Activated CD8-positive, alpha-beta T cell treated with anti-CD3 and anti-CD28 coated beads for 36 hours (primary cell): ENCODE results near the gene ATP9B. TPM values are rescaled to one million over a fixed set of nuclear protein-coding genes. Genes with fewer than 3 reads are reported as not detected.

ENCODE experiments used
- ATAC-seq: fragments of 200-7000 bp; cut with Tn5 transposase; one replicate; pipeline ENCODE4 v1.10.0; 2021; ENCODE audit warnings: mild to moderate bottlenecking, moderate library complexity
- CTCF ChIA-PET: fragments of 350-600 bp; sonication (Branson Sonifier 250); formaldehyde crosslinking; loops from one replicate; lab custom pipeline; 2021; ENCODE audit warnings: antibody characterized with exemption; lab: Charles Lee
- POLR2A ChIA-PET: fragments of 350-600 bp; sonication (Branson Sonifier 250); formaldehyde crosslinking; loops from one replicate; lab custom pipeline; 2021; ENCODE audit warnings: antibody characterized with exemption; lab: Charles Lee
- DNase-seq: peaks from one replicate; pipeline ENCODE4 v3.0.0-alpha.2; 2020
- H3K27ac Mint-ChIP-seq: one replicate; pipeline ENCODE4 v1.8.0; 2021; ENCODE audit warnings: mild to moderate bottlenecking, mixed read lengths
- H3K27me3 Mint-ChIP-seq: one replicate; pipeline ENCODE4 v1.8.0; 2021; ENCODE audit warnings: mixed read lengths
- H3K36me3 Mint-ChIP-seq: one replicate; pipeline ENCODE4 v1.8.0; 2021; ENCODE audit warnings: low read depth, mixed read lengths
- H3K4me1 Mint-ChIP-seq: one replicate; pipeline ENCODE4 v1.8.0; 2021; ENCODE audit warnings: low read depth, mixed read lengths
- H3K4me3 Mint-ChIP-seq: one replicate; pipeline ENCODE4 v1.8.0; 2021; ENCODE audit warnings: mild to moderate bottlenecking, moderate library complexity, mixed read lengths
- H3K9me3 Mint-ChIP-seq: one replicate; pipeline ENCODE4 v1.8.0; 2021; ENCODE audit warnings: mixed read lengths
- CTCF ChIP-seq: fragments of 200-600 bp; IDR thresholded peaks from one replicate; pipeline ENCODE4 v1.8.0; 2022; ENCODE audit warnings: antibody characterized with exemption, mild to moderate bottlenecking
- intact Hi-C: fragments of 100-400 bp; cut with micrococcal nuclease; formaldehyde crosslinking; loops from one replicate; pipeline ENCODE4 v1.10.0; 2022
- total RNA-seq, 2 experiments: library from RNA; stranded (reverse); gene quantifications; one replicate each; pipeline ENCODE4 v1.2.3, GENCODE V29; 2021

ATP9B gene
- total RNA-seq, 2 experiments from 2014 or later: 18.9 to 21.1 TPM

DNA sequence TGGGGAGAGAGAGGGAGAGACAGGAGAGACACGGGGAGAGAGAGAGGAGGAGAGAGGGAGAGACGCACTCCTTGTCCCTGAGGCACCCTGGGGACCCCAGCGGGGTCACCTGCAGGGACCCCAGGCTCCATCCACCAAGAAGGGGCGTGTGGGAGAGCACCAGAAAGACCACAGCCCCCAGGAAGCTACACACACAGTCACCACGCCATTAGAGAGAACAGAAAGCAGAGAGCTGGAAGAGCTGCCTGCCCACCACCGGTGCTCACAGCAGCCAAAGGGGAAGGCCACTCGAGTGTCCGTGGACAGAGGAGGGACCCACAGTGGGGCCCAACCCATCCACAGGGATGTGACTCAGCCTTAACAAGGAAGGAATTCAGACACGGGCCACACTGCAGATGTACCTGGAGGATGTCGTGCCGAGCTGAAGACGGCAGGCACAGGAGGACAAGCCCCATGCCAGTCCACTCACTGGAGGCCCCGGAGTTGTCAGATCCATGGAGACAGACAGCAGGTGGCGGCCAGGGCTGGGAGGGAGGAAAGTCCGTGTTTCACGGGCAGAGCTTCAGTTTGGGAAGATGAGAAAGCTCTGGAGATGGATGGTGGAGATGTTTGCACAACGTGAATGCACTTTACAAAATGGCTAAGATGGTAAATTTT is 315.1 kb downstream of the ATP9B start:
- H3K36me3 Mint-ChIP-seq: no peaks in the 10 kb centered on the region
- H3K9me3 Mint-ChIP-seq: no peaks in the 10 kb centered on the region
- no peak for TF ChIP-seq CTCF
- peaks cover 6% of the 10 kb centered on the region for H3K4me1 Mint-ChIP-seq
- DNase-seq: no peak
- H3K4me3 Mint-ChIP-seq: no peak overlapping the region
- H3K27ac Mint-ChIP-seq: no peak overlapping the region
- intact Hi-C loops: no loop called here
- no peak for ATAC-seq
- ChIA-PET POLR2A (interaction anchor here (0.7 kb wide), 1 partner anchor 14 kb away, joined by 3 read pairs; no protein-coding TSS in a partner anchor), CTCF (interaction anchor here (1.1 to 1.9 kb wide), 4 partner anchors 10 to 260 kb away, joined by 3 to 7 read pairs (median 4); no protein-coding TSS in a partner anchor)
- H3K27me3 Mint-ChIP-seq: peaks cover 7% of the 10 kb centered on the region

GRCh38 chr18:79384834-79385233 is 315.6 kb downstream of the ATP9B start:
- H3K4me1 Mint-ChIP-seq: peaks cover 2% of the 10 kb centered on the region
- POLR2A ChIA-PET: interaction anchor here (0.7 kb wide), 1 partner anchor 13 kb away, joined by 3 read pairs; no protein-coding TSS in a partner anchor
- no peak for TF ChIP-seq CTCF
- DNase-seq: no peak
- no peak overlapping the region for H3K27ac Mint-ChIP-seq
- no peak overlapping the region for H3K4me3 Mint-ChIP-seq
- intact Hi-C loops: no loop called here
- no peak for ATAC-seq
- CTCF ChIA-PET: interaction anchor here (1.1 to 1.9 kb wide), 4 partner anchors 9 to 260 kb away, joined by 3 to 7 read pairs (median 4); no protein-coding TSS in a partner anchor
- no peaks in the 10 kb centered on the region for H3K36me3 Mint-ChIP-seq
- H3K9me3 Mint-ChIP-seq: no peaks in the 10 kb centered on the region
- H3K27me3 Mint-ChIP-seq: peaks cover 9% of the 10 kb centered on the region

GRCh38 chr18:79385326-79385707 is 316.1 kb downstream of the ATP9B start:
- Mint-ChIP-seq H3K9me3 (no peaks in the 10 kb centered on the region), H3K4me3 (no peak overlapping the region), H3K27me3 (peaks cover 9% of the 10 kb centered on the region), H3K36me3 (no peaks in the 10 kb centered on the region), H3K4me1 (peaks cover 2% of the 10 kb centered on the region), H3K27ac (no peak overlapping the region)
- ChIA-PET CTCF (interaction anchor here (1.1 to 1.9 kb wide), 4 partner anchors 8 to 259 kb away, joined by 3 to 7 read pairs (median 4); no protein-coding TSS in a partner anchor), POLR2A (no interaction called here)
- no peak for ATAC-seq
- no peak for TF ChIP-seq CTCF
- intact Hi-C loops: no loop called here
- no peak for DNase-seq

DNA sequence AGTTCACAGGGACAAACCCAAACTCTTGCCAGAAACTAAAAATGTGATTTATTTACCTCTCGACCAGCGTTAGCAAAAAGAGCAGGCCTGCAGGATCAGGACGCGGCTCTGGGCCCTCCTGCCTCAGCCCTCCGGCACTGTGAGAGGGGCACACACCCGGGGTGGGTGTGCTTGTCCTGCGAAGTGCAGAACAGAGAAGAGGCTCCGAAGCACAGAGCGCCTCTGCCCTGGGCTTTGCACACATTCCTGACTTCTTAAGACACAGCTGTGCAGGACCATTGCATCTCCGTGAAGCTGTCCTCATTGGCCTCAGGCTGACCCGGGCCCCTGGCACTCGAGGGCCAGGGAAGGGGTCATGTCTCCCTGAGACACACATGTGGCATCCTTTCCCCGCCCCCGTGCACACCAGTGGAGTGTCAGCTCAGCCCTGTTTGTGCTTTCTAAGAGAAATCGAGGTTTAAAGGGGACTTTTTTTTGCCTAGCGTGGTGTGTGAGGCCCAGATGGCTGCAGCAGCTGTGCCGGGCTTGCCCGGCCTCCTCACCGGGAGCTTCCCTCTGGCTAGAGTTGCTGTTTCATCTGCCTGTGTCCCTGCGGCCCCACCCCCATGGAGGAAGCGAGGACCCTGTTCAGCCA is 316.6 kb downstream of the ATP9B start:
- CTCF ChIA-PET: no interaction called here
- Mint-ChIP-seq H3K27ac (no peak overlapping the region), H3K9me3 (no peaks in the 10 kb centered on the region), H3K4me1 (peaks cover 2% of the 10 kb centered on the region), H3K36me3 (no peaks in the 10 kb centered on the region), H3K4me3 (no peak overlapping the region), H3K27me3 (peaks cover 10% of the 10 kb centered on the region)
- intact Hi-C loops: no loop called here
- ATAC-seq (no peak), DNase-seq (no peak)
- POLR2A ChIA-PET: no interaction called here
- no peak for TF ChIP-seq CTCF

DNA sequence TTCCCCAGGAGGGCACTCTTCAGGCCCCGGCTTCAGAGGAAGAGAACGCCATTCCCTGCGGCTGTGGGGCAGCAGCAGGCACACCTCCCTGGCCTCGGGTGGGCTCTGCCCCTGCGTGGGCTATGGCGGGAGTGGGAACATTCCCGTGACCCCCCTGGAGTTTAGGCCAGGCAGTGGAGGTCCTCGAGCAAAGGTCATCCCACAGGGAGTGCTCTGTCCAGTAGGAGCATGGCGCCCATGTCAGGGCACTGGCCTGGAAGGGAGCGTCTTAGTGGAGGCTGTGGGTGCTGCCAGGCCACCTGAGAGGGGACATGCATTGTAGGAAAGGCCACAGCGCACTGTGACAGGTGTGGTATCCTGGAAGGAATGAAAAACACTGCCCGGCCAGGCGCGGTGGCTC is 317.4 kb downstream of the ATP9B start:
- Mint-ChIP-seq H3K9me3 (no peaks in the 10 kb centered on the region), H3K27me3 (peaks cover 12% of the 10 kb centered on the region), H3K27ac (no peak overlapping the region), H3K4me3 (no peak overlapping the region), H3K4me1 (peaks cover 2% of the 10 kb centered on the region), H3K36me3 (no peaks in the 10 kb centered on the region)
- POLR2A ChIA-PET: no interaction called here
- intact Hi-C loops: no loop called here
- CTCF ChIA-PET: no interaction called here
- no peak for TF ChIP-seq CTCF
- DNase-seq: no peak
- no peak for ATAC-seq
